H7 (cell line): Measurements from ENCODE around the gene LTBP3. TPM values are rescaled to one million over a fixed set of nuclear protein-coding genes. Genes with fewer than 3 reads are reported as not detected.

Experiments
- total RNA-seq: library from RNA; depleted of rRNA; stranded (reverse); fragments of >200 nt; shearing (Covaris generic); gene quantifications from 2 replicates; pipeline ENCODE4 v1.2.3, GENCODE V29; 2014; rRNA removed

The LTBP3 gene
- total RNA-seq, 1 experiment from 2014 or later = 3.9 TPM

Other genes with a start within 250 kb of the LTBP3 start
- 0.97 and 1.2 TPM in 2 replicates for gene CDC42EP2, start 243.5 kb downstream of the LTBP3 start, total RNA-seq
- gene DPF2, start 224.5 kb downstream of the LTBP3 start, total RNA-seq = 65.2 and 69.2 TPM in 2 replicates
- gene TIGD3, start 203.6 kb downstream of the LTBP3 start, total RNA-seq = 0.35 and 0.70 TPM in 2 replicates
- gene SLC25A45, start 175.7 kb downstream of the LTBP3 start, total RNA-seq = 0.73 and 0.81 TPM in 2 replicates
- gene FRMD8, start 171.7 kb downstream of the LTBP3 start, total RNA-seq = 24.5 and 37.1 TPM in 2 replicates
- 6.4 and 10.6 TPM in 2 replicates for gene NEAT1, start 135.6 kb downstream of the LTBP3 start, total RNA-seq
- 456 and 1,088 TPM in 2 replicates for gene MALAT1, start 59.3 kb downstream of the LTBP3 start, total RNA-seq
- gene SCYL1, start 33.3 kb downstream of the LTBP3 start, total RNA-seq = 70.0 and 72.3 TPM in 2 replicates
- gene ZNRD2, start 12.1 kb upstream of the LTBP3 start, total RNA-seq = 88.1 and 89.1 TPM in 2 replicates
- 8.6 and 20.4 TPM in 2 replicates for gene FAM89B, start 14.2 kb upstream of the LTBP3 start, total RNA-seq
- 1.9 and 4.7 TPM in 2 replicates for gene EHBP1L1, start 17.7 kb upstream of the LTBP3 start, total RNA-seq
- not detected in 2 replicates for gene KCNK7, start 37.4 kb upstream of the LTBP3 start, total RNA-seq
- gene MAP3K11, start 55.9 kb upstream of the LTBP3 start, total RNA-seq = 30.1 and 33.2 TPM in 2 replicates
- gene PCNX3, start 57.4 kb upstream of the LTBP3 start, total RNA-seq = 21.7 and 25.9 TPM in 2 replicates
- gene SIPA1, start 79.7 kb upstream of the LTBP3 start, total RNA-seq = 52.7 and 65.9 TPM in 2 replicates
- 17.7 and 28.4 TPM in 2 replicates for gene RELA, start 104.6 kb upstream of the LTBP3 start, total RNA-seq
- gene KAT5, start 153.9 kb upstream of the LTBP3 start, total RNA-seq = 37.2 and 51.1 TPM in 2 replicates
- 21.5 and 23.3 TPM in 2 replicates for gene RNASEH2C, start 162.4 kb upstream of the LTBP3 start, total RNA-seq
- 6.7 and 7.8 TPM in 2 replicates for gene AP5B1, start 222.6 kb upstream of the LTBP3 start, total RNA-seq
- 1.2 and 1.4 TPM in 2 replicates for gene OVOL1, start 228.7 kb upstream of the LTBP3 start, total RNA-seq